ENCODE measurements around the gene SRRM3.
"Not testable (repeated sequence)": the region's sequence is repeated elsewhere in the genome, so short reads cannot be mapped to it uniquely, and the experiment has no call there.

Gene SRRM3

GRCh38 chr7:76231071-76231470, 29.4 kb downstream of the SRRM3 start:
- no peak for DNase-seq (ENCODE audit: low read depth)

- no peak for DNase-seq (ENCODE audit: low read depth)
These were observed 29.9 kb downstream of the SRRM3 start for GRCh38 chr7:76231583-76231982.

- no peak for DNase-seq (ENCODE audit: low read depth)
These were observed 31.0 kb downstream of the SRRM3 start for GRCh38 chr7:76232698-76233097.

- DNase-seq (ENCODE audit: low read depth): no peak
These were observed 32.0 kb downstream of the SRRM3 start for GRCh38 chr7:76233538-76234281.

GRCh38 chr7:76234282-76234584, 32.5 kb downstream of the SRRM3 start:
- DNase-seq (ENCODE audit: low read depth): no peak

GRCh38 chr7:76234931-76235441, 33.3 kb downstream of the SRRM3 start:
- peak; percentile 28 for DNase-seq (ENCODE audit: low read depth)

- DNase-seq (ENCODE audit: low read depth): no peak
These were observed 34.5 kb downstream of the SRRM3 start for GRCh38 chr7:76236224-76236623.

- DNase-seq (ENCODE audit: low read depth): no peak
These were observed 36.6 kb downstream of the SRRM3 start for GRCh38 chr7:76238326-76238725.

GRCh38 chr7:76241141-76241540, 39.4 kb downstream of the SRRM3 start:
- no peak for DNase-seq (ENCODE audit: low read depth)

- not testable (repeated sequence) for DNase-seq (ENCODE audit: low read depth)
These were observed 40.9 kb downstream of the SRRM3 start for GRCh38 chr7:76242517-76243063.

- DNase-seq (ENCODE audit: low read depth): no peak
These were observed 43.2 kb downstream of the SRRM3 start for GRCh38 chr7:76244781-76245391.

GRCh38 chr7:76246804-76247389, 45.2 kb downstream of the SRRM3 start:
- DNase-seq (ENCODE audit: low read depth): no peak

- DNase-seq (ENCODE audit: low read depth): no peak
These were observed 46.2 kb downstream of the SRRM3 start for GRCh38 chr7:76247938-76248337.

GRCh38 chr7:76252021-76252420, 50.3 kb downstream of the SRRM3 start:
- DNase-seq (ENCODE audit: low read depth): no peak

- no peak for DNase-seq (ENCODE audit: low read depth)
These were observed 53.1 kb downstream of the SRRM3 start for GRCh38 chr7:76254781-76255180.

GRCh38 chr7:76257973-76258372, 56.3 kb downstream of the SRRM3 start:
- DNase-seq (ENCODE audit: low read depth): no peak

GRCh38 chr7:76259124-76260093, 57.7 kb downstream of the SRRM3 start:
- DNase-seq (ENCODE audit: low read depth): no peak

- no peak for DNase-seq (ENCODE audit: low read depth)
These were observed 58.5 kb downstream of the SRRM3 start for GRCh38 chr7:76260171-76260703.

- no peak for DNase-seq (ENCODE audit: low read depth)
These were observed 59.6 kb downstream of the SRRM3 start for GRCh38 chr7:76261329-76261728.

GRCh38 chr7:76261931-76262330, 60.2 kb downstream of the SRRM3 start:
- no peak for DNase-seq (ENCODE audit: low read depth)

- DNase-seq (ENCODE audit: low read depth): peak; percentile 17
These were observed 61.1 kb downstream of the SRRM3 start for GRCh38 chr7:76262683-76263402.

All from GM04504 (cell line).